Globus pallidus (tissue), 1 donor: ENCODE results near the gene UTP14C.
"Not testable (repeated sequence)": the region's sequence is repeated elsewhere in the genome, so short reads cannot be mapped to it uniquely, and the experiment has no call there.

ENCODE experiments used
- DNase-seq: peaks from one replicate; pipeline ENCODE4 v3.0.0-alpha.2; 2015; ENCODE audit warnings: low spot score

The UTP14C gene

DNA sequence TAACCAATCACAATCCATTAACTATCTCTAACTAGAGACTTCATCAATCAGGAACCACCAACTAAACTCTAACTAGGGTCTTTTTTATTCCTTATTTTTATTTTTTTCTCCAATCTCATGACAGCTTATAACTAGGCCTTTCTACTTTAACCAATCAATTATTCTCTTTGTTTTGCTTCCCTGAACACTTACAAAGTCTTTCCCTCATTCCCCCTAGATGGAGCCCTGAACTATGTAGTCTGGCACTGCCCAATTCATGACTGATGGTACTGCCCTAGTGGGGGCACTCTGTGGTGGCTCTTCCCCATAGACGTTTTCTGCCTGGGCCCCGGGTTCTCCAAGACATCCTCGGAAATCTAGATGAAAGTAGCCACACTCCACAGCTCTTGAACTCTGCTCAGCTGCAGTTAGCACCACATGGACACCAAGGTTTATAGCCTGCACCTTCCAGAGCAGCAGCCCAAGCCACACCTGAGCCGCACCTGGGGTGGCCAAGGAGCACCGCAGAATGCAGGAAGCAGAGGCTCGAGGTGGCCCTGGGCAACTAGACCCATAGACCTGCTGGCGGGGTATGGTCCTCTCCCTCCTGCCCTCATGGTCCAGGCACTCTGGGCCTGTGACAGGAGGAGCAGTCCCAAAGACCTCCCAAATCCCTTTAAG is 19.9 kb upstream of the UTP14C start:
- peak; percentile 50 for DNase-seq

DNA sequence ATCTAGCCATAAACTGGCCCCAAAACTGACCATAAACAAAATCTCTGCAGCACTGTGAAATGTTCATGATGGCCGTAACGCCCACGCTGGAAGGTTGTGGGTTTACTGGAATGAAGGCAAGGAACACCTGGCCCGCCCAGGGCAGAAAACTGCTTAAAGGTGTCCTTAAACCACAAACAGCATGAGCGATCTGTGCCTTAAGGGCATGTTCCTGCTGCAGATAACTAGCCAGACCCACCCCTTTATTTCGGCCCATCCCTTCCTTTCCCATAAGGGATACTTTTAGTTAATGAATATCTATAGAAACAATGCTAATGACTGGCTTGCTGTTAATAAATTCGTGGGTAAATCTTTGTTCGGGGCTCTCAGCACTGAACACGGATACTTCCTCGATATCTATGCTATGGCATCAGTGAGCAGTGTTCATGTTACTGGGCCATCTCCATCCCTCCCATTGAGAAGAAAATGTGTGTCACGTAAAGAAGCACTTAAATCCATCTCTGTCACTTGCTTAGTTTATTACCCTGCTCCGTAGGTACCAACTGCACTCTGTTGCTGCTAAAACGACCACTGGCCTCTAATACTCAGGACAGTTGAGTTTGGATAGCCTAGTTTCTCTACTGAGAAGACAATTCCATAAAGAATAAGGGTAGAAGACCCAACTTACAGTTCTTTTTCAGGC is 18.5 kb upstream of the UTP14C start:
- no peak for DNase-seq

DNA sequence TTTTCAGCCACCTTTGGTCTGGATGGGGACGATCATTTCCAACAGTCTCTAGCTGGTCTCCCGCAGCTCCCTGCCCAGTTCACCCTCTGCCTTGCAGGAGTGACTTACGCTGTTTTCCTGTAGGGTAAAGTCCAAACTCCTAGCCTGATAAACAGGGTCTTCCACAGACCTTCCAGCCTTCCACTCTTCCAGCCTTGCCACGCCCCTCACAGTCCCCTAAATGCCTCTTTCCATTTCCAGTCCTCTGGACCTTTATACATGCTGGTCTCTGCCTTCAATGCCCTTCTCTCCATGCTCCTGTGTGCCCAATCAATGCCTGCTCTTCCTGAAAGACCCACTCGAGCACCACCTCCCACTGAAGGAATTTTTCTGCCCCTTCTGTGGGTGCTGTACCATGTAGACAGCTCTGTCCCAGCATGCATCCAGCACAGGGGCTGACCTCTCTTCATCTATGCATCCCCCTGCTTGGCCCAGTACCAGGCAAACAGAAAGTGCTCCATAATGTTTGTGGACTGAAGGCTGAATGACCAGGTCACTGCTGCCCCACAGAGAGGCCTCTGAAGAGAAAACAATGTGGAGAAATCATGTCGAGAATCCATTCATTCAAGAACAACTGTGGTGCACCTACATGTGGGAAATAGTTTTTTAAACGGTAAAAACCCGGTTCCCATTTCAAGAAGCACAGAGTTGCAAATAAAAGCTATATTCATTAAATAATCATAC is 17.8 kb upstream of the UTP14C start:
- DNase-seq: no peak

DNA sequence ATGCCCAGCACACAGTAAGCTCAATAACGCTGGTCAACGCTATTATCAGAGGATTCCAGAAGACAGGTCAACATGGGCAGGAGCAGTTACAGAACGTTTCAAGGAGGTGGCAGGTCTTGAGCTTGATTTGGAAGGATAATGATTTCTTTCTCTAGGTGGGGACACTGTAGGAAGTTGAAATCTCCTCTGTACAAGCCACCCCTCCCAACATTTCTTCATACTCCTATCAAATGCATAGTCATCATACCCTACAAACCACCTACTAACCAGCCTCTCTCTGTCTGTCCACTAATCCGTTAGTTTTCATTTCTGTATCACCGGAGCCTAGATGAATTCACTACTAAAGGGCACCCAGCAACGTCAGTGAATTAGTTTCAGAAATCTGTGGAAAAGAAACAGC is 14.5 kb upstream of the UTP14C start:
- DNase-seq: no peak

DNA sequence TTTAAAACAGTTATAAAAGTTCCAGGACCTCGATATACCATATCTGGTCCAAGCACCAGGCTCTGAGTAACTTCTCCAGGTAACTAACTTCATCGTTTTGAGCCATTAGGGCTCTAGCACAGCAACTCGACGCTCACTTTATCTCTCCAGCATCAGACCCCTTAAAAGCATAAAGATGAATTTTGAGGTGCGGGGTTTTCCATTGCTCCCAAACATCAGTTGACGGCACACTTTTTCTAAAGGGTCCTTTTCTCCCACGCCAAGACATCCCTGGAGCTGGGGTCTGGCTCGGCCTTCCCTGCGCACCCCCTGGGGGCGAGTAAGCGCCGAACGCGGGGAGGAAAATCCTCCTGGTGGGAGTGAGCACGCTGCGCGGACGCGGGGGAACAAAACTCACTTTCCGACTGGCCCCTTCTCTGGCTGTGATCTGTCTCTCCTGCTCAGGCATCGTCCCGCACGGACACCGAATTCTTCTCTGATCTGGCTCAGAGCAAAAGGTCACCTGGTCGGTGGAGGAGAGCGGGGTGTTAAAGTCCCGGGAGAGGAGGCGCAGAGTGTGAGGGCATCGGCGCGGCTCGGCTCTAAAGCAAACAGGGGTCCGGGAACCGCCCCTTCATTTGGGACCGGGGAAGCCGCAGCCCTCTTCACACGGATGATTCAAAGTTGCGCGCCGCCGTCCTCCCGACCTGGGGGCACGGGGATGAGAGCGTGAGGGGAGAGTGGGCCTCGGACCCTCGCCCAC is 13.4 kb upstream of the UTP14C start, which contains the start of gene ATP7B:
Gene ATP7B, minus strand, starts transcription at position 561 of the 742 bp plus-strand sequence. Its CDS starts 113 bp downstream, at position 448.
- no peak for DNase-seq

DNA sequence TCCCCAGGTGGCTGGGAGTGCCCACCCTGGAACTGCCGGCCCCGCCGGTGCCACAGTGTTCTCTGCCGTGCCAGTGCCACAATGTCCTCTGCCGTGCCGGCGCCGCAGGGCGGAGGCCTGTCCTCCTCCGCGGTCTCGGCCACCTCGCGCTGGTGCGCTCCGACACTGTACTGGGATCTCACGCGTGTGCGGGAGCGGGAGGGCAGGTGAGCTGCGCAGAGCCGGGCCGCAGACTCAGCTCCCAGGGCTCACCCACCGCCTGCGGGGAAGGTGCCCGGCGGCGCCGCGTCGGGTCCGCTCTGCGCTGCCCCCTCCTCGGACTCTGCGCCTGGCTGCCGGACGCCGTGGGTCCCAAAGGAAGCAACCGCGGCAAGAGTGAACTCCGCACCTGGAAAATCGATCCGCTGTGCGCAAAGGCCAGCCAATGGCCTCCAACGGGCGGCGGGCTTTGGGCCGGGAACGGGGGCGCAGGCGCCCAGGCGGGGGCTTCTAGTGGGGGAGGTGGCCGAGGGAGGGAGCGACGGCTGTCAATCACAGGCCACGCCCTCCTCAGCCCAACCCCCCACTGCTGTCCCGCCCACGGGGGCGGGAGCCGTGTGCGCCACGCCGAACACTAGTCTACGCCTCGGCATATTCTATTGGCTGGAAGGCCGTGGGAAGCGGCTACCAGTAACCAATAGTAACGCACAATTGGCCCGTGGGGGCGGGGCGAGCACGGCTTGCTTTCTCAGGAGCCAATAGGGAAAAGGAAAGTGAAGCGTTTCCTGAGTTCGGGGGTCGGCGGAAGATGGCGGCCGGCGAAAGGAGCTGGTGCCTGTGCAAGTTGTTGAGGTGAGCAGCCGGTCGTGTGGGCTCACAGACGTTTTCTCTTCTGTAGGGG is 12.6 kb upstream of the UTP14C start, which contains the start of gene ALG11:
Gene ALG11, plus strand, starts transcription at position 767 of the 880 bp plus-strand sequence. Its CDS starts 21 bp downstream, at position 788.
- peak; percentile 98 for DNase-seq

DNA sequence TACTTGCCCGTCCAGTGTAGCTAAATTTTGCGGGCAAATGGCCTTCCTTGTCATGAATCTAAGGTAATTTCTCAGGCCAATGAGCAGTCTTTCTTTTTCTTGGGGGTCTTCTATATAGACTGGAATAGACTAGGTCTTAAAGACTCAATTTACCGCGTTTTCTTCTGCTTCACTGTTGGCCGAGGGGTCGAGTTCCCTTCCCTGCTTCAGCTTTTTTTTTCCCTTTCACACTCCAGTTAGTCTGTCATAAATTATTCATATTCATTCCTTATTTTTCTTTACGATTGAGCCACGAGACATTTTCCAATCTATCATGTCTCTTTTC is 12.0 kb upstream of the UTP14C start:
- no peak for DNase-seq

DNA sequence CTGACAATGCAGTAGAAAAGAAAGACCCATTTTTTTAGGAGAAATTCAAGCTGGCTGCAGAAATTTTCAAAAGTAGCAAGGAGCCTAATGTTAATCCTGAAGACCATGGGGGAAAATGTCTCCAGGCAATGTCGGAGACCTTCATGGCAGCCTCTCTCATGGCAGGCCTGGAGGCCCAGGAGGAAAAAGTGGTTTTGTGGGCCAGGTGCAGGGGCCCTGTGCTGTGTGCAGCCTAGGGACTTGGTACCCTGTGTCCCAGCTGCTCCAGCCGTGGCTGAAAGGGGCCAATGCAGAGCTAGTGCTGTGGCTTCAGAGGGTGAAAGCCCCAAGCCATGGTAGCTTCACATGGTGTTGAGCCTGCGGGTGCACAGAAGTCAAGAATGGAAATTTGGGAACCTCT is 8.2 kb upstream of the UTP14C start:
- no peak for DNase-seq

DNA sequence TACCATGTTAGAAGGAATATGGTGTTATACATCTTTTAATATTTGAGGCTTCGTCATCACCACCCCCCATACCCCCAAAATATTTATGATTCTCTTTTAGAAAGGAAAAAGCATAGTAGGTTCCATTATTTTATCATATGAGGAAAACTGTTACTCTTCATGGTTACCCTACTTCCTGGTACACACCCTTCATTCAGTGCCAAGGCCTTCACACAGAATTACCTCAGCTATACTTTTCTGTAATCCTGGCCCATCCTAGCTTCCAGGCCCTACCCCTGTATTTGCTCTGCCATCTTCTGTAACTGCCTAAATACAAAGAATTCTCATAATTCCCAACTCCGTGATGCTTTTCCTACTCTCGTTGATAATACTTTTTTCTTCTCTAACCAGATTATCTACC is 4.3 kb upstream of the UTP14C start:
- DNase-seq: no peak

DNA sequence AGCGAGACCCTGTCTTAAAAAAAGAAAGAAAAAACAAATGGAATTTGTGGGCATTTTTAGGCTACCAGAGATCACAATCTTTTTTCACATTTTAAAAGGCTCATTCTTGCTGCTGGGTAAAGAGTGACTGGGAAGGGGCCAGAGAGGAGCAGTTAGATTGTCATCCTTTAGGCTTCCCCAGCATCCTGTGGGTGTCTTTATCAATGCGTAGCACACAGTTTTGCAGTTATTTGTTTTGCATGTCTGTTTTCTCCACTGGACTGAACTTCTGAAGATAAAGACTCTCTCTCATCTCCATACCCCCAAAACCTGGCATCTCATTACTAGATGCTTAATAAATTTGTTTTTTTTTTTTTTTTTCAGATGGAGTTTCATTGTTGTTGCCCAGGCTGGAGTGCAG is 2.1 kb upstream of the UTP14C start:
- no peak for DNase-seq

DNA sequence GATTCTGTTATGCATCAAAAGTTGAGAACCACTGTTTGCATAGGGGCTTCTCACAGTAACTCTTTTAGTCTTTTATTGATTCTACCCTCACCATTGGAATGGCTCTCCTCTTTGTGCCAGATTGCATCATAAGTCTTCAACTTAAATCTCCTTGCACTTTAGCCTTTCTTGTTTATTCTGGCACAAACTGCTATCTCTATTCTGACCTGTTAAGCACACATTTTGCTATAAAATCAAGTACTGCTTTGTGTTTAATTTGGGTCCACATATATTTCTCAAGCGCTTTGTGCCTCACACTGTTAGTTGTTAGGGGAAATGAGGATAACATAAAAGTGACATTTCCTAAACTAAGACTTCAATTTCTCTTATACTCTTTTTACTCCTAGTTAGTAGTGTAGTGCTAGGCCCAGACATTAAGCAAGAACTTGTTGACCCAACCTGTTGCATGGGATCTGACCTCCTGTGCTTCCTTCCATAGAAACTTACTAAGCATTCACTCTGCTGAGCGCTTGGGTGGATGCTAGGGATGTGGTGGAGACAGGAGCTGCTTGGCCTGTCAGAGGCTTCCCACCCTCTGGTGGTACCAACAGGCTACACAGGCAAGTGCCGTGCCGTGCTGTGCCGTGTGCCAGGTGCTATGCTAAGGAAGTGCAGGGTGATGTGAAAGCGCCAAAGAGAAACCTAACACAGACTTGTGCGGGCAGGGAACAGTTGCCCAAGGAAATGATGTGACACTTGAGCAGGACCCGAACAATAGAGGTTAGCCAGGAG is 1.2 kb downstream of the UTP14C start:
- DNase-seq: no peak

DNA sequence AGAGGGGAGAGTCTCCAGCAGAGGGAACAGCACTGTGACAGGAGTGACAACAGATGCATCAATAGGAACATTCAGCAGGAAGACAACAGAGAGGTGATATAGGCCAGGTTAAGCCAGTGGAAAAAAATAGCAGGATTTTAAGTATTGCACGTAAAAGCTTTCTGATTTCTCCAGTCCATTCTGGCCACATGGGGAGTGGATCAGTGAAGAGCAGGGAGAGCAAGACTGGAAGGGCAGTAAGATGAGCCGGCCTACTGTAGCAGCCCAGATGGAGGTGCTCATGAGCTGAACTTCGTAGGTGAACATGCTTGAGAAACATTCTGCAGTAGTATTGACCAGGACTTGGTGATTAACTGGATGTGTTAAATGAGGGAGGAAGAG is 1.7 kb downstream of the UTP14C start:
- no peak for DNase-seq

DNA sequence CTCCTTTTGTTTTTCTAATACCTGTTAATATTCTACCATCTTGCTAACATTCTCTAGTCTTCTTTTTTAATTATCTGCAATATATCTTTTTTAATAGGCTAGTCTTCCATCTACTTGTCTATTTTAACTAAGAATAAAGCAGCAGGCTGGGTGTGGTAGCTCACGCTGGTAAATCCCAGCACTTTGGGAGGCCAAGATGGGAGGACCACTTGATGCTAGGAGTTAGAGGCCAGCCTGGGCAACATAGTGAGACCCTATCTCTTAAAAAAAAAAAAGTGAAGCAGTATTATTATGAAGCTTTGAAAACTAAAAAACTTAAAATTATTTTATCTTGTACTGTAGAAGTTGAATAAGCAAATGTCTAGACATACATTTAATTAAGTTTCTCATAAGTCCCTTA is 3.3 kb downstream of the UTP14C start:
- no peak for DNase-seq

DNA sequence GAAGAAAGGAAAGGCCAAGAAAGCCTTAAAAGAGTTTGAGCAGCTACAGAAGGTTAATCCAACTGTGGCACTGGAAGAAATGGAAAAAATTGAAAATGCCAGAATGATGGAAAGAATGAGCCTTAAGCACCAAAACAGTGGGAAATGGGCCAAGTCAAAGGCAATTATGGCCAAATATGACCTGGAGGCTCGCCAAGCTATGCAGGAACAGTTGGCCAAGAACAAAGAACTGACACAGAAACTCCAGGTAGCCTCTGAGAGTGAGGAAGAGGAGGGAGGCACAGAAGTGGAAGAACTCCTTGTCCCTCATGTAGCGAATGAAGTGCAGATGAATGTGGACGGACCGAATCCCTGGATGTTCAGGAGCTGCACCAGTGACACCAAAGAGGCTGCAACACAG is 5.1 kb downstream of the UTP14C start:
- no peak for DNase-seq

DNA sequence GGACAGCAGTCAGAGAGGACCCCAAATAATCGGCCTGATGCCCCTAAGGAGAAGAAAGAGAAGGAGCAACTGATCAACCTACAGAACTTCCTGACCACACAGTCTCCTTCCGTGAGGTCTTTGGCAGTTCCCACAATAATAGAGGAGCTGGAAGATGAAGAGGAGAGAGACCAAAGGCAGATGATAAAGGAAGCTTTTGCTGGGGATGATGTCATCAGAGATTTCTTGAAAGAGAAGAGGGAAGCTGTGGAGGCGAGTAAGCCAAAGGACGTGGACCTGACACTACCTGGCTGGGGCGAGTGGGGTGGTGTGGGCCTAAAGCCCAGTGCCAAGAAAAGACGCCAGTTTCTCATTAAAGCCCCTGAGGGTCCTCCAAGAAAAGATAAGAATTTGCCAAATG is 5.9 kb downstream of the UTP14C start:
- DNase-seq: not testable (repeated sequence)

DNA sequence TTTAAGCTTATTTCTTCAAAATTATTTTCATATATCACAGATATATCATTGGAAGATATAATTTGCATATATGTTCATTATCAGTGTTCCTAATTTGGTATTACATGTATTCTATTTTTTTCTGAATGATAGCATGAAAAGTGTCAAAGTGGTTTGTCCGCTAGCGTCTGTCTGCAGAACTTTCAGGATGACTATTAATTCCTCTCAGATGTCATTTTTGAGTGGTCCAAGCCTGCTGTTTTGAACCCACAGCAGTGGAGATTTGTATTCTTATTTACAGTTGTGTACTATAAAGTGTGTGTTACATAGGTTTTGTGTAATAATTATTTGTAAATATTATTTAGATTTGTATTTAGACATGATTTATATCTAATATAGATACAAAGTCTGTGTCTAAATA is 8.5 kb downstream of the UTP14C start:
- DNase-seq: no peak

DNA sequence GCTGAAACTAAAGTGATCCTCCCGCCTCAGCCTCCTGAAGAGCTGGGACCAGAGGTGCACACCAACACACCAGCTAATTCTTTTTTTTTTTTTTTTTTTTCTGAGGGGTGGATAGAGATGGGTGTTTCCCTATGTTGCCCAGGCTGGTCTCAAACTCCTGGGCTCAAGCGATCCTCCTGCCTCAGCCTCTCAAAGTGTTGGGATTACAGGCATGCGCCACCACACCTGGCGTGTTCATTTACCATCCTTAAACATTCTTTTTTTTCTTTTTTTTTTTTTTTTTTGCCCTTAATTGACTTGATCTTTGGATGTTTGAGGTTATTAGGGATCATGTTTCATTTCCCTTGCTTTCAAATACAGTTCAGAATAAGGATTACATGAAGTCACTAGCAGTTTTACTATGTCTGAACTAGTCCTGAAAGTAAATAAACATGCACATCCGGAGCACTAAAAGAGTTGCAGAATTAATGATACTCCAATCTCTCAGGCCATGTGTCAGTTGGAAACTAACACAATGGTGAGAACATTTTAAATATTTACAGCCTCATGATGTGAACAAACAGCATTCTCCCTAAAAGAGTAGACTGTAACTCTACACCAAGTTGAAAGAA is 10.2 kb downstream of the UTP14C start:
- no peak for DNase-seq

DNA sequence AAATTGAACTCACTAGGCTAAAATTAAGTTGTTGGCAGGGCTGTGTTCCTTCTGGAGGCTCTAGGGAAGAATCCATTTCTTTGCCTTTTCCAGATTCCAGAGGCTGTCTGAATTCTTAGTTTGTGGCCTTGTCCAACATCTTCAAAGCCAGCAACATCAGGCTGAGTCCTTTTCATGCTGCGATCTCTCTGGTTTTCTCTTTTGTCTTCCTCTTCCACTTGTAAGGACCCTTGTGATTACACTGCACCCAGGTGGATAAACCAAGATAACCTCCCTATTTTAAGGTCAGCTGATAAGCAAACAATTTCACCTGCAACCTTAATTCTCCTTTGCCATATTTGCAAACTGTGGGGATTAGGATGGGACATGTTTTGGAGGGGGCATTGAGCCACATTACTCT is 11.5 kb downstream of the UTP14C start:
- DNase-seq: no peak

DNA sequence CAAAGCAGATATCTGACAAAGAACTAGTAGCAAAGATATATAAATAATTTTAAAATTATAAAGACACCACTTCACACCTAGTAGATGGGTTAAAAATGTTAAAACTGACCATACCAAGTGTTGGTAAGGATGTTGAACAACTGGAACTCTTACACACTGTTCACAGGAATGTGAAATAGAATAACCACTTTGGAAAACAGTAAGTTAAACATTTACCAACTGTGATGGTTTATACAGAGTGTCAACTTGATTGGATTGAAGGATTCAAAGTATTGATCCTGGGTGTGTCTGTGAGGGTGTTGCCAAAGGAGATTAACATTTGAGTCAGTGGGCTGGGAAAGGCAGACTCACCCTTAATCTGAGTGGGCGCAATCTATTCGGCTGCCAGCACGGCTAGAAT is 19.2 kb downstream of the UTP14C start:
- DNase-seq: no peak

DNA sequence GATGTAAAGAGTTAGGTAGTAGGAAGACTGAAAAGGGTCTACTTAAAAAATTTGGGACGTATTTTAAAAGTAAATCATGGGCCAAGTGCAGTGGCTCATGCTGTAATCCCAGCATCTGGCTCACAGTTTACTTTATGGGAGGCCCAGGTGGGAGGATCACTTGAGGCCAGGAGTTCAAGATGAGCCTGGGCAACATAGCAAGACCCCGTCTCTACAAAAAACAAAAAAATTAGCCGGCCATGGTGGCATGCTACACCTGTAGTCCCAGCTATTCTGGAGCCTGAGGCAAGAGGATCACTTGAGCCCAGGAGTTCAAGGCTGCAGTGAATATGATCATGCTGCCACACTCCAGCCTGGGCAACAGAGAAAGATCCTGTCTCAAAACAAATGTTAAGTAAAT is 23.0 kb downstream of the UTP14C start:
- no peak for DNase-seq
